ENCODE data around the gene FARP1. TPM values are rescaled to one million over a fixed set of nuclear protein-coding genes. Genes with fewer than 3 reads are reported as not detected.

The FARP1 gene
- total and polyA plus RNA-seq, 2 of the 13 experiments (the other 11 are each of a cell fraction or from before 2014, with no cell fraction given): 70.6 to 126 TPM

- no peak for TF ChIP-seq ZNF609 (CRISPR knock-in tag; IDR thresholded peaks at IDR 0.05; ENCODE audit: borderline replicate concordance)
- TF ChIP-seq PRPF4 (IDR thresholded peaks at IDR 0.05; ENCODE audit: low read depth, low read length, poor library complexity, severe bottlenecking): no peak
Measured at GRCh38 chr13:98100481-98100880, 42.4 kb upstream of the FARP1 start (continued).

GRCh38 chr13:98103531-98103930, 39.4 kb upstream of the FARP1 start:
- H3K4me2 ChIP-seq (ENCODE audit: low read depth, low read length): no peak overlapping the region
- no peak for FAIRE-seq
- H4K20me1 ChIP-seq (ENCODE audit: insufficient read depth, low read length): no peaks in the 10 kb centered on the region
- no peak overlapping the region for H3K27ac ChIP-seq (ENCODE audit: extremely low read length, insufficient read depth, low read length)
- ChIA-PET CTCF (ENCODE audit: low intra/inter-chr PET ratio, low total read pairs) (no interaction called here), POLR2A (no interaction called here)
- DNase-seq (ENCODE audit: low spot score): no peak
- no peaks in the 10 kb centered on the region for H3K79me2 ChIP-seq (ENCODE audit: insufficient read depth, low read length)
- H3K36me3 ChIP-seq (replicated peaks in 1 of 2; ENCODE audit: control insufficient read depth in 1 of 2, insufficient read depth in 2 of 2, low read length in 2 of 2): no peaks in the 10 kb centered on the region
- peaks cover 52% of the 10 kb centered on the region for H3K4me1 ChIP-seq (ENCODE audit: insufficient read depth, low read length)
- WGBS (ENCODE audit: low lambda C conversion rate): 48% methylated on average over 2 of the region's 2 CpGs
- no peak overlapping the region for H3K9ac ChIP-seq (ENCODE audit: insufficient read depth, low read depth, low read length)
- intact Hi-C loops (cut with micrococcal nuclease; ENCODE audit: unreplicated experiment) (loop anchor here (5.0 to 10.0 kb wide), 2 partner anchors 71 to 249 kb away; no protein-coding TSS in a partner anchor), in situ Hi-C loops (cut with HindIII; ENCODE audit: extremely low pct_ligation_motif_present, low pct_unique_long_range_greater_than_20kb) (no loop called here)
- no peak overlapping the region for H2AFZ ChIP-seq (ENCODE audit: low read length)
- no peak overlapping the region for H3K4me3 ChIP-seq (replicated peaks in 1 of 3; ENCODE audit: insufficient read depth in 1 of 3, low read depth in 2 of 3, low read length in 3 of 3)
- no TSS peak for BruUV-seq (replicated peaks)
- peaks cover 4% of the 10 kb centered on the region; the same call in 1 of the 2 replicates for H3K9me3 ChIP-seq (ENCODE audit: low read length)
- no peaks in the 10 kb centered on the region for H3K27me3 ChIP-seq (ENCODE audit: control insufficient read depth in 1 of 2, insufficient read depth in 2 of 2, low read length in 2 of 2)
- ATAC-seq: no peak
- TF ChIP-seq ZMYM4 (CRISPR knock-in tag; IDR thresholded peaks at IDR 0.05) (no peak), ZNF784 (CRISPR knock-in tag; IDR thresholded peaks at IDR 0.05; ENCODE audit: borderline replicate concordance) (no peak), ZMAT3 (CRISPR knock-in tag; conservative IDR thresholded peaks at IDR 0.05) (no peak), GPBP1L1 (CRISPR knock-in tag; IDR thresholded peaks at IDR 0.05) (no peak), ATF1 (CRISPR knock-in tag; IDR thresholded peaks at IDR 0.05) (no peak), TBP (CRISPR knock-in tag; IDR thresholded peaks at IDR 0.05) (no peak), ZNF3 (CRISPR knock-in tag; IDR thresholded peaks at IDR 0.05) (no peak), PAWR (CRISPR knock-in tag; IDR thresholded peaks at IDR 0.05; ENCODE audit: borderline replicate concordance) (no peak), DNMT1 (CRISPR knock-in tag; IDR thresholded peaks at IDR 0.05) (no peak), ESRRA (CRISPR knock-in tag; IDR thresholded peaks at IDR 0.05; ENCODE audit: low read depth) (no peak), RBM39 (IDR thresholded peaks at IDR 0.05; ENCODE audit: low read depth, low read length, poor library complexity, severe bottlenecking) (no peak), KLF12 (CRISPR knock-in tag; IDR thresholded peaks at IDR 0.05; ENCODE audit: borderline replicate concordance) (no peak), POLR2AphosphoS5 (IDR thresholded peaks at IDR 0.05; ENCODE audit: low read depth, low read length) (no peak), FOXP1 (IDR thresholded peaks at IDR 0.05) (no peak), FOXP1 (CRISPR knock-in tag; IDR thresholded peaks at IDR 0.05) (no peak), WIZ (CRISPR knock-in tag; IDR thresholded peaks at IDR 0.05) (no peak)

All from HepG2 (cell line).